Measurements from ENCODE around the gene MAP3K12. TPM values are rescaled to one million over a fixed set of nuclear protein-coding genes. Genes with fewer than 3 reads are reported as not detected.

The MAP3K12 gene
- total and polyA plus RNA-seq, 2 of the 4 experiments (the other 2 are of a cell fraction): 29.0 to 52.5 TPM

- intact Hi-C loops (cut with micrococcal nuclease): no loop called here
- H3K9ac ChIP-seq (ENCODE audit: low read depth, low read length): no peak overlapping the region
- dilution Hi-C loops (cut with HindIII; ENCODE audit: low sequenced_read_pairs, unreplicated experiment): no loop called here
- no peak overlapping the region for H4K91ac ChIP-seq (ENCODE audit: insufficient read depth, low read depth, low read length)
- ATAC-seq (ENCODE audit: low read depth): no peak
- no peak overlapping the region for H2AFZ ChIP-seq (replicated peaks; ENCODE audit: low read length, poor library complexity)
- H3K4ac ChIP-seq (ENCODE audit: low read depth, low read length): no peak overlapping the region
- no peak overlapping the region for H2BK5ac ChIP-seq (ENCODE audit: low read depth, low read length, poor library complexity, severe bottlenecking)
- in situ Hi-C loops (cut with MboI; ENCODE audit: low sequenced_read_pairs): no loop called here
- no peak overlapping the region for H3K23ac ChIP-seq (ENCODE audit: low read depth, low read length)
- H4K20me1 ChIP-seq (ENCODE audit: insufficient read depth, low read length): peaks cover 87% of the 10 kb centered on the region
- no peak overlapping the region for H3K4me3 ChIP-seq (ENCODE audit: insufficient read depth, low read depth, low read length)
- DNase-seq: no peak
- H2BK20ac ChIP-seq (ENCODE audit: low read depth, low read length): no peak overlapping the region
- no peak overlapping the region for H4K5ac ChIP-seq (ENCODE audit: low read depth, low read length)
- H2BK15ac ChIP-seq (ENCODE audit: low read depth, low read length): no peak overlapping the region
- peaks cover 32 to 87% of the 10 kb centered on the region in 2 experiments for H3K79me1 ChIP-seq (ENCODE audit: low read depth in 1 of 2, low read length in 2 of 2)
- ChIA-PET CTCF (interaction anchor here (0.7 to 1.7 kb wide), 3 partner anchors 11 to 159 kb away, joined by 3 to 14 read pairs (median 3); no protein-coding TSS in a partner anchor), POLR2A (ENCODE audit: unreplicated experiment) (no interaction called here)
- no peak overlapping the region for H3K56ac ChIP-seq (ENCODE audit: extremely low read depth, insufficient read depth, low read length)
- 0 out of 2 replicates have a peak, but pooled peaks have one; percentile 1 for TF ChIP-seq POLR2A (IDR thresholded peaks at IDR 0.05; ENCODE audit: low read depth, low read length)
- TF ChIP-seq BHLHE40 (IDR thresholded peaks at IDR 0.05; ENCODE audit: low read depth, low read length): no peak
- no peak for TF ChIP-seq RCOR1 (IDR thresholded peaks at IDR 0.05; ENCODE audit: insufficient replicate concordance, low read length)
- H3K18ac ChIP-seq (ENCODE audit: low read depth, low read length): no peak overlapping the region
- H3K9me1 ChIP-seq (ENCODE audit: insufficient read depth, low read length): peaks cover 8% of the 10 kb centered on the region; the same call in 1 of the 2 replicates
- BruUV-seq (replicated peaks): no TSS peak
- peaks cover 17% of the 10 kb centered on the region for H3K4me1 ChIP-seq (ENCODE audit: control insufficient read depth, insufficient read depth, low read length)
- peaks cover 79% of the 10 kb centered on the region for H3K36me3 ChIP-seq (ENCODE audit: control insufficient read depth, insufficient read depth, low read length)
- no CpG with 5 or more reads among the region's 12 CpGs for WGBS, 2 experiments (ENCODE audit: extremely low coverage in 2 of 2, insufficient read length in 1 of 2)
- peak overlapping the region; percentile 29; the same call in 1 of the 2 replicates for H3K27ac ChIP-seq (ENCODE audit: insufficient read depth, low read length)
- no peak overlapping the region for H3K4me2 ChIP-seq (ENCODE audit: low read depth, low read length)
- H3K14ac ChIP-seq (replicated peaks; ENCODE audit: low read depth, low read length): no peak overlapping the region; the same call in 1 of the 2 replicates
- no peaks in the 10 kb centered on the region for H3K9me3 ChIP-seq (ENCODE audit: control insufficient read depth, insufficient read depth, low read length)
- no peak overlapping the region for H2AK9ac ChIP-seq (replicated peaks; ENCODE audit: low read depth, low read length, poor library complexity)
- H4K8ac ChIP-seq (ENCODE audit: low read depth in 2 of 2, low read length in 2 of 2): no peak overlapping the region
- H3K27me3 ChIP-seq (ENCODE audit: control insufficient read depth, insufficient read depth, low read length): no peaks in the 10 kb centered on the region
- no peak overlapping the region for H2BK120ac ChIP-seq (ENCODE audit: low read depth, low read length)
- H2AK5ac ChIP-seq (ENCODE audit: low read depth, low read length): no peak overlapping the region; the same call in 1 of the 2 replicates
These were observed 18.5 kb downstream of the MAP3K12 start for GRCh38 chr12:53480491-53481442.

Measured in IMR-90 (cell line).